ENCODE data around the gene ARNT2.

ARNT2 gene

GRCh38 chr15:80442728-80443403 lies 38.7 kb downstream of the ARNT2 start:
- no peak for DNase-seq (ENCODE audit: low read depth)

GRCh38 chr15:80444680-80445251 lies 40.6 kb downstream of the ARNT2 start:
- no peak for DNase-seq (ENCODE audit: low read depth)

- DNase-seq (ENCODE audit: low read depth), result no peak
Measured at GRCh38 chr15:80445300-80446041, 41.3 kb downstream of the ARNT2 start.

- no peak for DNase-seq (ENCODE audit: low read depth)
Measured at GRCh38 chr15:80447077-80447476, 42.9 kb downstream of the ARNT2 start.

GRCh38 chr15:80449825-80450224 lies 45.6 kb downstream of the ARNT2 start:
- DNase-seq (ENCODE audit: low read depth), result no peak

GRCh38 chr15:80450811-80451321 lies 46.7 kb downstream of the ARNT2 start:
- DNase-seq (ENCODE audit: low read depth), result no peak

- DNase-seq (ENCODE audit: low read depth), result no peak
Measured at GRCh38 chr15:80452166-80452565, 48.0 kb downstream of the ARNT2 start.

- DNase-seq (ENCODE audit: low read depth), result no peak
Measured at GRCh38 chr15:80455051-80455648, 51.0 kb downstream of the ARNT2 start.

GRCh38 chr15:80455668-80456442 lies 51.7 kb downstream of the ARNT2 start:
- peak; percentile 20 for DNase-seq (ENCODE audit: low read depth)

- DNase-seq (ENCODE audit: low read depth), result no peak
Measured at GRCh38 chr15:80456517-80457492, 52.6 kb downstream of the ARNT2 start.

GRCh38 chr15:80457896-80458295 lies 53.7 kb downstream of the ARNT2 start:
- no peak for DNase-seq (ENCODE audit: low read depth)

- no peak for DNase-seq (ENCODE audit: low read depth)
Measured at GRCh38 chr15:80458580-80458979, 54.4 kb downstream of the ARNT2 start.

GRCh38 chr15:80459380-80459779 lies 55.2 kb downstream of the ARNT2 start:
- DNase-seq (ENCODE audit: low read depth), result no peak

GRCh38 chr15:80459818-80460217 lies 55.6 kb downstream of the ARNT2 start:
- no peak for DNase-seq (ENCODE audit: low read depth)

- no peak for DNase-seq (ENCODE audit: low read depth)
Measured at GRCh38 chr15:80461356-80462095, 57.3 kb downstream of the ARNT2 start.

- no peak for DNase-seq (ENCODE audit: low read depth)
Measured at GRCh38 chr15:80462111-80462510, 57.9 kb downstream of the ARNT2 start.

- DNase-seq (ENCODE audit: low read depth), result no peak
Measured at GRCh38 chr15:80462836-80463512, 58.8 kb downstream of the ARNT2 start.

- DNase-seq (ENCODE audit: low read depth), result no peak
Measured at GRCh38 chr15:80464951-80465625, 60.9 kb downstream of the ARNT2 start.

GRCh38 chr15:80465626-80466005 lies 61.4 kb downstream of the ARNT2 start:
- DNase-seq (ENCODE audit: low read depth), result no peak

All from stimulated activated CD8-positive, alpha-beta memory T cell treated with anti-CD3 and anti-CD28 coated beads, Interleukin-15, amount 100 ng/mL, for 24 hours (primary cell).